COLO829 (cell line): ENCODE results near the gene ZNF653.
A peak's percentile ranks its signal among the peaks of the same experiment; 100 is the strongest.
"Not testable (repeated sequence)": the region's sequence is repeated elsewhere in the genome, so short reads cannot be mapped to it uniquely, and the experiment has no call there.

Experiments used
- DNase-seq: peaks from one replicate; pipeline ENCODE4 v3.0.0; 2012; ENCODE audit warnings: low spot score

ZNF653 gene

DNA sequence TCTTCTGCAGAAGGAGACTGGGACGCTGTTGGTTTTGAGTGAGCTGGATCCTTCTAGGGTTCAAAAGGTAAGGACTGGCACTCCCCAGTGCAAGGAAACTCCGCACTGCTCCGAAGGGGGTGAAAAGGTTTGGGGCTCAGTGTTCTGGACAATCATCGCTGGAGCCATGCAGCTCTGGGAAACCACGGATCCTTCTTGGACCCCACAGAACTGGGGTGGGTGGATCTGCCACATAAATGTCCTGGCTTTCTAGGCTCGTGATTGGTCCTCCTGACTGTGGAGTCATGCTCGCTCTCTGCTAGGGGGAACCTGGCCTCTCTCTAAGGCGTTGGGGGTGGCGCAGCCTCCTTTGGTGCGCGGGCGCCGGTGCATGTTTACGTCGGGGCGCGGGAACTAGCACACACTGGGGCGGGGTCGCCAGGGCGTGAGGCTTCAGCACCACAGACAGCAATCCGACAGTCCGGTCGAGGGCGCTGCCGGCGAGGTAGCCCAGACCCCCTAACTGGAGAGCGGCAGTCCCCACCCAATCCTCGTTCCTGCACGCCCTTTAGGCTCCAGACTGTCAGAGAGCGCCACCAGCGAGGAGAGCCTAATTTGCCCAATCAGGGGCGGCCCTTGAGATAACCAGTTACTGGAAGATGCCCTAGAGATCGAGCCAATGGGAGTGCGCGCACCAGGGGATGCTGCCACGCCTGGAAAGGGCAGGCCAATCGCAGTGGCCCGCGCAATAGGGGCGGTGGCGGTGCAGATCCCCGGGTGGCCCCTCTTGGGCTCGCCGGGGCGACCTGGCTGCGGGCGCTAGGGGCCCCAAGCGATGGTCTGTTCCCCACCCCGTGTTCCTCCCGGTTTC is 23.9 kb downstream of the ZNF653 start:
- peak; percentile 91 for DNase-seq

GRCh38 chr19:11480715-11481533 is 24.7 kb downstream of the ZNF653 start, which contains the start of gene ELAVL3:
ELAVL3 (minus strand) TSS chr19:11481046; CDS start chr19:11480608, 438 bp downstream.
- DNase-seq = no peak

- DNase-seq = no peak
Measured at GRCh38 chr19:11479898-11480714, 25.5 kb downstream of the ZNF653 start.

GRCh38 chr19:11479090-11479897 is 26.3 kb downstream of the ZNF653 start:
- DNase-seq = peak; percentile 78

DNA sequence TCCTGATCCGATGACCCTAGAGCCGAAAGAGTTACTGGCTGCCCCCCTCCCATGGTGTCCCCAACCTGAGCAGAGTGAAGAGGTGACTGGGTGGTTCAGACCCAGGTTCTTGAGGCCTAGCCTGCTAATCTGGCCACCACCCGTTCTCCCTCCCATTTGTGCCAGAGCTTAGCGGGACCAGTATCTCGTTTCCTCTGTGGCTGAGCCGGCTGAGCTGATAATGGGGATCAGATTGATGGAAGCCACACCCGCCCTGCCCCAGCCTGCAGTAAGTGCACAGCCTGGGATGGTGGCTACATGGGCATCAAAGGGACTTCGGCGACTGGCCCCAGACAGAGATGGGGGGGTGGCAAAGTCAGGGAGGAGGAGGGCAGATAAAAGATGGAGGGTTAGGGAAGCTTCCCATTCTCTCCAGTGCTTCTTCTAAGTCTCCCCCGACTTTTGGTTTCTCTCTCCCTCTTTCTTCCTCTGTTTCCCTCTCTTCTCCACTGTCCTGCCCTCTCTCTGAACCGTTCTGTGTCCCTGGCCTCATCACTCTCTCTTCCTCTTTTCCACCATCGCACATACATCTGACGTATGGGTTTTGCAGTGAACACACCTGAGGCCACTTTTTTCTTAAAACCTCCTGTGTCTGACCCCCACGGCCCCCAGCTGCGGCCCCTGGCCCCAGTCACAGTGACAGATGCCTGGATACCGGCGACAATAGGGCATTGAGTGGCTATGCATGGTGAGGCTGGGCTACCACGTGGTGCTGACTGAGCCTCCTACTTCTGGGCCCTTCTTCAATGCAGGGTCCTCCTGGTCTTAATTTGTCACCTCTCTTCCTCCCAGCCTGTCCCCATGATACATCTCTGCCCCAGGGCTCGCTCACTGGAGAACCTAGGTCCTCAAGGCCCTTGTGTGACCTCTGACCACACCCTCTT is 27.2 kb downstream of the ZNF653 start:
- DNase-seq = no peak

DNA sequence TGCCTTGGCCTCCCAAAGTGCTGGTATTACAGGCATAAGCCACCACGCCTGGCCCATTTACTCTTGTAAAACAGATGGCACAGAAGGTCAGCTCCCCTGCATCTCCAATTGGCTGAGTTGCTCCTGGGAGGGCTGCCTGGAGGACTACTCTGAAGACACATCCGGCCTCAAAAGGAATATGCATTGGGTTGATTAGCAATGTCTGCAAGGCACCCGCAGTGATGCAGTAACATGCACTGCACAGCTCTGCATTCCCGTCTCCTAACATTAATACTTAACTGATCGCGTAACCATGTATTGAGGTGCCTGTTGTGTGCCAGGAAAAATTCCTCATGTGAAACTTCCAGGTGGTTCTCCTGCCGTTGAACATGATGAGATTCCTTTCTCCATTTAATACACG is 29.8 kb downstream of the ZNF653 start:
- no peak for DNase-seq

- not testable (repeated sequence) for DNase-seq
Measured at GRCh38 chr19:11475343-11475742, 30.3 kb downstream of the ZNF653 start.

GRCh38 chr19:11473725-11474124 is 31.9 kb downstream of the ZNF653 start:
- DNase-seq = no peak

- not testable (repeated sequence) for DNase-seq
Measured at GRCh38 chr19:11468266-11468845, 37.3 kb downstream of the ZNF653 start.

- DNase-seq = no peak
Measured at GRCh38 chr19:11465600-11465999, 40.0 kb downstream of the ZNF653 start.

- DNase-seq = no peak
Measured at GRCh38 chr19:11464333-11465265, 41.0 kb downstream of the ZNF653 start.

- no peak for DNase-seq
Measured at GRCh38 chr19:11463391-11463790, 42.2 kb downstream of the ZNF653 start.

GRCh38 chr19:11461453-11461852 is 44.2 kb downstream of the ZNF653 start:
- no peak for DNase-seq

DNA sequence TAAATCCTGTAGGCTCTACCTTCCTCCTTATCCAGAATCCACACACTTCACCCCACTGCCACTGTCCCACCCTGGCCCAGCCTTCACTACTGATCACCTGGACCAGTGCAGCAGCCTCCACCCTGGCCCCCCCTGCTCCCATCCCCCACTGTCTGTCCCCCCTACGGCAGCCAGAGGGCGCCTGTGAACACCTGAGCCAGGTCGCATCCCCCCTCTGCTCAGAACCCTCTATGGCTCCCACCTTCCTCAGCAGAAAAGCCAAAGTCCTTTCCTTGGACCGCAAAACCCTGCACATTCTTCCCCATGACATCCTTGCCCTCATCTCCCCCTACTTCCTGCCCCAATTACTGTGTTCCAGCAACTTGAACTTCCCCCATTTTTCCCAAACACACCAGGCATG is 45.4 kb downstream of the ZNF653 start:
- DNase-seq = no peak

DNA sequence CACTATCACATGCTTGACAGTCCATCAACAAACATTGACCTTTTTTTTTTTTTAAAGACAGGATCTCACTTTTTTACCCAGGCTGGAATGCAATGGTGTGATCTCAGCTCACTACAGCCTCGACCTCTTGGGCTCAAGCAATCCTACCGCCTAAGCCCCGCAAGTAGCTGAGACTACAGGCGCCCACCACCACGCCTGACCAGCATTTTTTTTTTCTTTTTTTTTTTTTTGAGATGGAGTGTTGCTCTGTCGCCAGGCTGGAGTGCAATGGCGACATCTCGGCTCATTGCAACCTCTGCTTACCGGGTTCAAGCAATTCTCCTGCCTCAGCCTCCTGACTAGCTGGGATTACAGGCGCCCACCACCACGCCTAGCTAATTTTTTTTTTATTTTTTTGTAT is 46.7 kb downstream of the ZNF653 start:
- DNase-seq = not testable (repeated sequence)

GRCh38 chr19:11458236-11458900 is 47.3 kb downstream of the ZNF653 start:
- no peak for DNase-seq

DNA sequence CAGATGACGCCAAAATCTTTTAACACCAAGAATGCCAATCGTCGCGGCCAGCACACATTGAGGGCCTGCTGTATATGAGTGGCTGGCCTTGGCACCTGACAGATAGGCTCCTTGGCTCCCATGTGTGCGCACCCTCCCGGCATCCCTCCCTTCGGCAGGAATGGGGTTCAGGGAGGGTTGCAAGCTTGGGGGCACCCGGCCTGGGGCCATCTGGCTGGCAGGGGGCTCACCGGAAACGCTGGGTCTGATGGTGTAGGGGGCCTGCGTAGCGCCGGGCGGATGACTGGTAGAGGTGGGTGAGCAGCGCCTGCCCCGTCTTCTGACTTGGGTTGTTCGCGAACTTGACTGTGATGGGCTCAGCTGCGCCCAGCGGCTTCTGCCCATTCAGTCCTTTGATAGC is 47.8 kb downstream of the ZNF653 start:
- DNase-seq = no peak

- no peak for DNase-seq
Measured at GRCh38 chr19:11457115-11457514, 48.5 kb downstream of the ZNF653 start.
